Measurements from ENCODE around the gene AFF1.
"Not testable (repeated sequence)": the region's sequence is repeated elsewhere in the genome, so short reads cannot be mapped to it uniquely, and the experiment has no call there.

The AFF1 gene

GRCh38 chr4:87116231-87116630, 181.4 kb downstream of the AFF1 start:
- DNase-seq (ENCODE audit: low read depth), result no peak

- DNase-seq (ENCODE audit: low read depth), result no peak
Measured at GRCh38 chr4:87117051-87117731, 182.4 kb downstream of the AFF1 start.

DNA sequence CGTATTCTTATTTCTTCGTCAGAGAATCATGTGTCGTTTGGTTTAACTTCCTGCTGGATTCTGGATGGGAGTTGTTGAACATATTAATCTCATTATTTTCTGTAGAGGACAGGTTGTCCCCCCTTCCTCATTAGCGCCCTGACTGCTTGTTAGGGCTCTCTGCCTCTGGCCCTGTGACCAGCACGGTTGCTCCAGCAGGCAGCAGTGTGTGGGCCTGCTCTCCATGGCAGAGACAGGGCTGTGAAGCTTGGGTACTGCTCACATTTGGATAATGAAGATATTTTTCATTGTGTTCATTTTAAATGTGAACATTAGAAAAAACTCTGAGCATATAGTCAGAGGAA, 182.9 kb downstream of the AFF1 start:
- no peak for DNase-seq (ENCODE audit: low read depth)

- no peak for DNase-seq (ENCODE audit: low read depth)
Measured at GRCh38 chr4:87118421-87118820, 183.6 kb downstream of the AFF1 start.

DNA sequence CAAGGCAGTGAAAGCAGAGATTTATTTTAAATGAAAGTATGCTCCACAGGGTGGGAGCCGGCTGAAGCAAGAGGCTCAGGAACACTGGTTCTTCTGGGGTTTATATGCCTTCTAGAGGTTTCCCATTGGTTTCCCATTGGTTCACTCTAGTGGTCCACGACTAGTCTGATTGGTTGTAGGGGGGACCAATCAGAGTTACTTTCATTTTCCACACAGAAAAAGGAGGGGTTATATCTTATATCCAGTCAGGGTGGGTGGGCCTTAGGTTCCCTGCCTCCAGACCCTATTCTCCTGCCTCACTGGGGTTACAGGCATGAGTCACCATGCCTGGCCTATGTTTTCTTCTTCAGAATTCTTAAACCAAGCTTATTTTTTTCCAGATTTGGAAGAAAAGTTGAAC, 184.0 kb downstream of the AFF1 start:
- DNase-seq (ENCODE audit: low read depth), result no peak

DNA sequence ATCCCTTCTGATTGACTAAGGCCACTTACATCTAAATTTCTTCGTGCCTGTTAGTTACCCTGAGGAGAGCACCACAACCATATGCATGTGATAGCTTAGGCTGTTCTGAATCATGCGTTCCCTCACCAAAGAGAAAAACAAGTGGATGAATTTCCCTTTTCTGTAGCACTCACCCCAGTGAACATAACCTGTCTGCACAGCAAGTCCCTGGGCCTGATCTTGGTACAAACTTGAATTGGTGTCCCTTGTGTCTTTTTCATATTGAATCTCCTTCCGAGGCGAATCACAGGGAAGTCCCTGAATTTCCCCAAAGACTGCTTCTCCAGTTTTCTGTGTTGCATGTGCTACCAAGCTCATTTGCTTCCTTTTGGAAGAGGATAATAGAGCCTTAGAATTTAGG, 185.2 kb downstream of the AFF1 start:
- DNase-seq (ENCODE audit: low read depth), result no peak

- no peak for DNase-seq (ENCODE audit: low read depth)
Measured at GRCh38 chr4:87120411-87121162, 185.8 kb downstream of the AFF1 start.

DNA sequence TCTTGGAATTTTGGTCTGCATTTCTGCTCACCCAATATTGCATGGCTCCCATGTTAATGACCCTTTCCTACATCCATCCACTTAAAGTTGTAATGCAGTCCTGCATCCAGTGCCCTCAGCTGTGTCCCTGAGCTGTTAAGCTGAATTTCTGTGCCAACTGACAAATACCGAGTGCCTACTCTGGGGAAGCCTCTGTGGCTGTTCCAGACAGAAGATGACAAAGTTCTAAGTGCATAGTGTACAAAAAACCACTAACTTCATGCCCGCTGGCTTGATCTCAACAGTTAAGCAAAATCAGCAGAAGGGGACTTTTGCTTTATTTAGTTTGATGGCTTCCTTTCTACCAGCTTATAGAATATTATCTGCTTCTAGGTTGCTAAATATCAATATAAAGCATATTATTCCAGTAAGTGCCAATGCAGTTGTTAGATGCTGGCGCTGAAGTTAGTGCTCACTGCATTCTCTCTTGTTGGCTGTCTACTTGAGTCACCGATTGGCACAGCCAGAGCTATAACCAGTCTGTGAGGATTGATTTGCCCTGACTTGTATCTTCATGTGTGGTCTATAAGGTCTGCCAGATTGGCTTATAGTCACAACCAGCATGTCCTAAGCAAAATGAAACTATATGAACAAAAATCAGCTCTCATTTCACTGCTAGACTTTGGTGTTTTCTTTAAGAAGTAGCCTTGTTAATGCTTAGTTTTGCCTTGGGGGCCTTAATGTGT, 186.7 kb downstream of the AFF1 start:
- no peak for DNase-seq (ENCODE audit: low read depth)

DNA sequence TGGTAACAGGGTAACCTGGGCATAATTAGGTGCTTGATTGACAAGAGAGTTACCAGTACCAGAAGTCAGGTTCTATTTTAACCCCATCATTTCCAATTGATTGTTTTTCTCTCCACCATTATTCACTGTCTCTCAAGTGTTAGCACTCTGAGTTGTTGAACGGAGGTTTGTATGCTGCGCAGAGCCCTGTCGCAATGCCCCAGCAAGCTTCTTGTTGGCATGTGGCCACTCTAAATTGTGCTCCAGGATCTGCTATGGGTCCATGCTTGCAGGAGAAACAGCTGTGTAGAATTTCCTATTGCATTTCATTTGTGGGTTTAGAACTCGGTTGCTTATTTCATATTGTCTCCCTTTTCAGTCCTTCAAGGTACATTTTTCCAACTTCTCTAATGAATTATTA, 187.4 kb downstream of the AFF1 start:
- no peak for DNase-seq (ENCODE audit: low read depth)

GRCh38 chr4:87126056-87126455, 191.2 kb downstream of the AFF1 start:
- DNase-seq (ENCODE audit: low read depth), result no peak

DNA sequence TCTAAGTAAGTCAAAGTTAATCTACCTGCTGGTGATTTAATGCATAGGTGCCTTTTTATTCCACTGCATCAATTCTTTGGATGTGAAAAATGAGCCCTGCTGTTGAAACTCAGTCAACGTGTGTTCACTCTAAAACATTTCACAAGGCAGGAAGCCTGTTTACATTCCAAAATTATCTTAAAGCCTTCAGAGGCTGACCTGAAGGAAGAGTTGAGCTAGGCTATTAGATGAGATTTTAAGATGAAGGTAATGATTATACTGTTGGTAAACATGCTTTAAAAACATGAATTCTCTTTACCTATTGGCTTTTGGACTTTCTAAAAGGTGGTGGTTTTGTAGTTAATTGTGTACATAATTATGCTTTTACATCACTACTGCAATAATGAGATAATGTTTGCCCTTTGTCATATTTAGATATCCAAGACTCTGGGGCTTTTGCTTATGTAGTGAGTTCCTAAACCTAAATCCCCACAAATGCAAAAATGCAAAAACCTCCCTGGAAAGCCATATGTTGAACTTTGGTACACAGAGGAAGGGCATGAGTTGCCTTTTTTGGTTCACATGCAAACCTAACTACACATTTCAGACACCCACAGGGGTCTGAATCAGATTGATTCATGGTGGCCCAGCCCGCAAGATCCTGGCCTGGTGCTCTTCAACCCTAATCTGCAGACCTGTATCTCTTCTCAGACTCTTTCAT, 193.3 kb downstream of the AFF1 start:
- no peak for DNase-seq (ENCODE audit: low read depth)

GRCh38 chr4:87129681-87130080, 194.9 kb downstream of the AFF1 start:
- DNase-seq (ENCODE audit: low read depth), result no peak

DNA sequence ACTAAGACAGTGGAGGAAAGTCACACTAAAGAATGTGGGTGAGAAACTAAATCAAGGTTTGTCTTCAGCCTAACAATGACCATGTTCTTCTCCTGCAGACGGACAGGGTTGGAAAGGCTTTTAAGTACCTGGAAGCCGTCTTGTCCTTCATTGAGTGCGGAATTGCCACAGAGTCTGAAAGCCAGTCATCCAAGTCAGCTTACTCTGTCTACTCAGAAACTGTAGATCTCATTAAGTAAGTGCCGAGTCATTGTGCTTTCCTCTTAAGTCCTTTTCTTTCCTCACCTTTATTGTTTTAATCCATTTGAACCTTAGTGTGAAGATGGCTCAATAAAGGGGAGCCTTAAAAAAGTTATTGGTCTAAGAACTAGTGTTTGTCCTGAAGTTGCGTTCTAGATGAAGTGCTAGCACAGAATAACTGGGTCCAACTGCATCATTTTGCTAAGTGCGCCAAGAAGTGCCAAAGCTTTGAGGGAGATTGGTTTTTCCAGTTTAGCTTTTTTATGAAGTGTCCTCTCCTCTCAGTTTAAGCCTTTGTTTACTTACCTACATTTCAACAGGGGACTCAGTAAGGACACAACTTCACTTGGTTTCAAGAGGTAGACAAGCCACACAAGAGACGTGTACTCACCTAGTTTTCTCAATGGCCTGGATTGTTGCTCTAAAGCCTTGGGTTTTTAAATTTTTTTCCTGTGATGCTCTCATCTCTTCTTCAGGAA, 196.3 kb downstream of the AFF1 start:
- DNase-seq (ENCODE audit: low read depth), result no peak

GRCh38 chr4:87132035-87132434, 197.2 kb downstream of the AFF1 start:
- no peak for DNase-seq (ENCODE audit: low read depth)

- DNase-seq (ENCODE audit: low read depth), result no peak
Measured at GRCh38 chr4:87133183-87133582, 198.4 kb downstream of the AFF1 start.

- DNase-seq (ENCODE audit: low read depth), result no peak
Measured at GRCh38 chr4:87134122-87134521, 199.3 kb downstream of the AFF1 start.

DNA sequence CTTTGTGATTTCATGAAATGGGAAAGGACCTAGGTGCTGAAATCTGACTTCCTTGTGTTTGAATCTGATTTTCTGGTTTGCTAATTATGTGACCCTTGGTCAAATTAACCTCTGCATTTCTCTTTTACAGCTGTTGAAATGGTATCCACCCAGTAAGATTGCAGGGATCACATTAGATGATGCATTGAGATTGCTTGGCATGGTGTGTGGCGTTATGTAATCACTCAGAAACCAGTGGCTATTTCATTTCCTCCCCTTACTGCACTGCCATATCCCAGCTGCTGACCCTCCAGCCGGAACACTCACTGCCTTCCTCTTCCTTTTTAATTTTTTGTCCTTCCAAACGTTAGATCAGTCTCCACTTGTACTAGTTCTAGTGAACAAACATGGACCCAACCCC, 206.6 kb downstream of the AFF1 start:
- no peak for DNase-seq (ENCODE audit: low read depth)

- DNase-seq (ENCODE audit: low read depth), result no peak
Measured at GRCh38 chr4:87144356-87144755, 209.5 kb downstream of the AFF1 start.

GRCh38 chr4:87145934-87146333, 211.1 kb downstream of the AFF1 start:
- not testable (repeated sequence) for DNase-seq (ENCODE audit: low read depth)

GRCh38 chr4:87147116-87147515, 212.3 kb downstream of the AFF1 start:
- DNase-seq (ENCODE audit: low read depth), result no peak

DNA sequence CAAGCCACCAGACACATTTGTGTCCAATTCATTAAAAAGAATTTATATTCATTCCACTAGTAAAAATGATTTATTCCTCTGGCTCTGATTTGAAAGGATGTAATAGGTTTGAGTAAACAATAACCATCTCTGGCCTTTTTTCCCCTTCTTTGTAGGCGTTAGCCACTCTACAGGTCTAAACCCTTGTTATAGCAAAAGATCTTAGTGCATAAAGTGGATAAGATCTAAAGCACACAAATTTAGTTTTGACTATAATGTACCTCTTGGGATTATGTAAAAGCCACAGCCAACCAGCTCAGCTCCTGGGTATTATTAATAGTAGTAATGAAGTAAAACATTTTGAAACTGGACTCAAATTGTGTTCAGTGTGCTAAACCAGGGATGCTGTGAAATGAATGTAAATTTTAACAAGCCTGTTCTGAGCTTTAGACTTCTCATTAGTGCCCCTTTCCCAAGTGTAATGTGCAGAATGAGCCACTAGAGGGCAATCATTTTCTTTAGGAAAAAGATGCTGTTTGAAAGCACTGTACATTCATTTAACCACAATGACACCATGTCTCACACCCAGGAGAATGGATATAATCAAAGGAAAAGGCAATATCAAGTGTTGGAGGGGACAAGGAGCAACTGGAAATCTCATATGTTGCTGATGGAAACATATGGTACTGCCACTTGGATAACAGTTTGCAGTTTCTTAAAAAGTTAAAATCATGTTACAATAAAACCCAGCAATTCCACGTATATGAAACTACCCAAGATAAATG, 215.9 kb downstream of the AFF1 start:
- no peak for DNase-seq (ENCODE audit: low read depth)
